Cerebellar nuclear complex (tissue), 1 donor: ENCODE data around the gene LRRC8E.
"Not testable (repeated sequence)": the region's sequence is repeated elsewhere in the genome, so short reads cannot be mapped to it uniquely, and the experiment has no call there.

ENCODE experiments used
- DNase-seq, 2 experiments: peaks; one replicate each; lab custom pipeline; 2025; lab: John Stamatoyannopoulos, UW

Gene LRRC8E

DNA sequence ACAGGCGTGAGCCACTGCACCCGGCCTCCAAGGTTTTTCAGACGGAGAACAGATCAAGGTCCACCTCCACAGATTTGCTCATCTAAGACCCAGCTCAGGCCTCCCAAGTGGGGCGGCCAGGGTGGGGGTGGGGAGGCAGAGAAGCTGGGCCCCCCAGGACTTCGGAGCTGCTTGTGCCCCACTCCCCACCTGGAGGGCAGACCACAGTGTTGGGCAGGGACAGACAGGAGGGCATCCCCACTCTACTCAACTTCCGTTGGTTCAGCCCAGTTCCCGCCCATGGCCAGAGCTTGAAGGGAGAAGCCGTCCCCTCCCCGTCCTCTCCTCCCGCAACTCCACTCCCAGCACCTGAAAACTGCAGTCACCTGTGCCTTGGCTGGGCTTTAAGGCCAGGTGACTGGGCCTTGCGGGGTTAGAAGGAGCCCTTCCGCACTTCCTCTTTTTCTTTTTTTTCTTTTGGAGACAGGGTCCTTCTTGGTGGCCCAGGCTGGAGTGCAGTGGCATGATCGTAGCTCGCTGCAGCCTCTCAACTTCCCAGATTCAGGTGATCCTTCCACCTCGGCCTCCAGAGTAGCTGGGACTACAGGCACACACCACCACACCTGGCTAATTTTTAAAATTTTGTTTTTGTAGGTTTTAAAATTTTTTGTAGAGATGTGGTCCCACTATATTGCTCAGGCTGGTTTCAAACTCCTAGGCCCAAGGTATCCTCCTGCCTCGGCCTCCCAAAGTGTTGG, 734 bp upstream of the LRRC8E start:
- DNase-seq: no peak

DNA sequence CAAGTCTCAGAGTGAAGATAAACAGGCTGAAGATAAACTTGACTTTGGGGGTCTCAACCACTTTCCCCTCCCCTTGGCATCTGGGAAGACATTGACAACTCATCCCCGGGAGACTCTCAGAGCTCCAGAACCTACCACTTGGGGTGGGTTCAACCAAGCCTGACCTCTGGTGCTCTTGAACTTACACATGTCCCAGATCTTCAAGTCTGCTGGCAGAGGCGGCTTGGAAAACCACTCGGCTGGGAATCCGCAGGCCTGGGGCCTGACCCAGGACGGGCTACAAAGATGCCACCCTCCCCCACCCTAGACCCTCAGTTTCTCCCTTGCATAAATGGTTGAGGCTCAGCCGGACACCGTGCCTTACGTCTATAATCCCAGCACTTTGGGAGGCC, 512 bp downstream of the LRRC8E start:
- DNase-seq: no peak

DNA sequence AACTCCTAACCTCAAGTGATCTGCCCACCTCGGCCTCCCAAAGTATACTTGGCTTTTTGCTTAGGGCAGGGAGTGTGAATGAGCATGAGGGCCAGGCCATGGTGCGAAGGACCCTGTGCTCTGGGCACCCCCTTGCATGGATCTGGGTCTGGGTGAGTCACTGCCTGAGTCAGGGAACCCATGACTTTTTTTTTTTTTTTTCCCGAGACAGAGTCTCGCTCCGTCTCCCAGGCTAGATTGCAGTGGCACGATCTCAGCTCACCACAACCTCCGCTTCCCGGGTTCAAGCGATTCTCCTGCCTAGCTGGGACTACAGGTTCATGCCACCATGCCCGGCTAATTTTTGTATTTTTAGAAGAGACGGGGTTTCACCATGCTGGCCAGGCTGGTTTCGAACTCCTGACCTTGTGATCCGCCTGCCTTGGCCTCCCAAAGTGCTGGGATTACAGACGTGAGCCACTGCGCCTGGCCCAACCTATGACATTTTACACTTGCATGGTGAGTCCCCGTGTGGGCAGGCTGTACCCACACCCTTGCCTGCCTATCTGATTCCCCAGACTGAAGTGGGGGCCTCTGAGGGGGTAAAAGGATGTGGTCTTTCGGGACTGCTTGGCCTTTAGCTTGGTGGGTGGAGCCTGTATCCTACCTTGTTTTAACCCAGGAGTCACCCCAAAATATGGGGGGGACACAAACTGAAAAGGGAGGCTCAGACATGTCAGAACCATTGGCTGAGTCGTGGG, 5.2 kb downstream of the LRRC8E start:
- not testable (repeated sequence) for DNase-seq

DNA sequence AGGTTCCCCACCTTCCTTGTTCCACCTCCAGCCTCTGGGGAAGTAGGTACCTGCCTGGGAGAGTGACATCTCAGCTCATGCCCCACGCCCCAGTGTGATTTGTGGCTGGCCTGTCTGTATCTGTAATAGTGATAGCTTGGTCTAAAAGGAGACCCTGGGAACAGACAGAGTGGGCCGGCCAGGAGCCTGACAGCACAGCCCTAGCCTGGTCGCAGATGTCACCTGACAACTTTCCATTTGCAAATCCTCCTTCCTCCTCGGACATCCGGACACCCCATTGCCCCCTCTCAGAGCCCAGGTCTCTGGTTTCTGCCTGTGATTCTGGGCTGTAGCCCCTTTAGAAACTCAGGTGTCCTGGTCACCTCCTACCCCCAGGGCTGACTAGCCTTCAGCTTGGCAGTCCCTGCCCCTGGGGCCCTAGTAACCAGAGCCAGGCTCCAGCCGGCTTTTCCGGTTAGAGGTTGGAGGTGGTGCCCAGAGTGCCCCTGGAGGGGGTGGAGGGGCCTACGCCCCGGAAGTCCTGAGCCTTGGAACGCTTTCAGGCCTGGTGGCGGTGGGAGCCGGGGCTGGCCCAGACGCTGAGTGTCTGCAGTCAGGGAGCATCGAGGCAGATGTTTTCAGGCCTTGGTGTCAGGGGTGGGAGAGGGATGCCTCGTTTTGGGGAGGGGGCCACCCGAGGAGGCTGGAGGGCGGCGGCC, 6.5 kb downstream of the LRRC8E start:
- DNase-seq: no peak

DNA sequence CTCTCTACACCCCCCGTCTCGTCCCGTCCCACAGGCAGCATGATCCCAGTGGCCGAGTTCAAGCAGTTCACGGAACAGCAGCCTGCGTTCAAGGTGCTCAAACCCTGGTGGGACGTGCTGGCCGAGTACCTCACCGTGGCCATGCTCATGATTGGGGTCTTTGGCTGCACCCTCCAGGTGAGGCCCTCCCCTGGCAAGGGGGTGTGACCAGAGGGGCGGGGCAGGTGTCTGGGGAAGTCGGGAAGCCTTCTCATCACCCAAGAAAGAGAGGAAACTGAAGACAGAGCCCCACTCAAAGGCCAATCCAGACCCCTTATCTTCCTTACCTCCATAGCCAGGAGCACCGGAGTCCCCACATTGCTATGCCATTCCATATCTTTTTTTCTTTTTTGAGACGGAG, 7.3 kb downstream of the LRRC8E start:
- no peak for DNase-seq

DNA sequence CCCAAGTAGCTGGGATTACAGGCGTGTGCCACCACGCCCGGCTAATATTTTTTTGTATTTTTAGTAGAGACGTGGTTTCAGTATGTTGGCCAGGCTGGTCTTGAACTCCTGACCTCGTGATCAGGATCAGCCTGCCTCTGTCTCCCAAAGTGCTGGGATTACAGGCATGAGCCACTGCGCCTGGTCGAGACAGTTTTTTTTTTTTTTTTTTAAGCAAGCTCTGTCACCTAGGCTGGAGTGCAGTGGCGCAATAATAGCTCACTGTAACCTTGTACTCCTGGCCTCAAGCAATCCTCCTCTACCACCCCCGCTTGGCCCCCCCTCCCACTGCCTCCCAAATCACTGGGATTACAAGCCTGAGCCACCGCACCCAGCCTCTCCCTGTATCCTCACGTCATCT, 9.0 kb downstream of the LRRC8E start:
- no peak for DNase-seq

DNA sequence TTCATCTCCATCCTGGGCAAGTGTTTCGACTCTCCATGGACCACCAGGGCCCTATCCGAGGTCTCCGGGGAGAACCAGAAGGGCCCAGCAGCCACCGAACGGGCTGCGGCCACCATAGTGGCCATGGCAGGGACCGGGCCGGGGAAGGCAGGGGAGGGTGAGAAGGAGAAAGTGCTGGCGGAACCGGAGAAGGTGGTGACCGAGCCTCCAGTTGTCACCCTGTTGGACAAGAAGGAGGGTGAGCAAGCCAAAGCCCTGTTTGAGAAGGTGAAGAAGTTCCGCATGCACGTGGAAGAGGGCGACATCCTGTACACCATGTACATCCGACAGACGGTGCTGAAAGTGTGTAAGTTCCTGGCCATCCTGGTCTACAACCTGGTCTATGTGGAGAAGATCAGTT, 10.7 kb downstream of the LRRC8E start:
- DNase-seq: no peak

DNA sequence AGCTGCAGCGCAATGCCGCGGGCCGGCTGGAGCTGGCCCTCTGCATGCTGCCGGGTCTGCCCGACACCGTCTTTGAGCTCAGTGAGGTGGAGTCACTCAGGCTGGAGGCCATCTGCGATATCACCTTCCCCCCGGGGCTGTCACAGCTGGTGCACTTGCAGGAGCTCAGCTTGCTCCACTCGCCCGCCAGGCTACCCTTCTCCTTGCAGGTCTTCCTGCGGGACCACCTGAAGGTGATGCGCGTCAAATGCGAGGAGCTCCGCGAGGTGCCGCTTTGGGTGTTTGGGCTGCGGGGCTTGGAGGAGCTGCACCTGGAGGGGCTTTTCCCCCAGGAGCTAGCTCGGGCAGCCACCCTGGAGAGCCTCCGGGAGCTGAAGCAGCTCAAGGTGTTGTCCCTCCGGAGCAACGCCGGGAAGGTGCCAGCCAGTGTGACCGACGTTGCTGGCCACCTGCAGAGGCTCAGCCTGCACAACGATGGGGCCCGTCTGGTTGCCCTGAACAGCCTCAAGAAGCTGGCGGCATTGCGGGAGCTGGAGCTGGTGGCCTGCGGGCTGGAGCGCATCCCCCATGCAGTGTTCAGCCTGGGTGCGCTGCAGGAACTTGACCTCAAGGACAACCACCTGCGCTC, 11.6 kb downstream of the LRRC8E start:
- DNase-seq: no peak

DNA sequence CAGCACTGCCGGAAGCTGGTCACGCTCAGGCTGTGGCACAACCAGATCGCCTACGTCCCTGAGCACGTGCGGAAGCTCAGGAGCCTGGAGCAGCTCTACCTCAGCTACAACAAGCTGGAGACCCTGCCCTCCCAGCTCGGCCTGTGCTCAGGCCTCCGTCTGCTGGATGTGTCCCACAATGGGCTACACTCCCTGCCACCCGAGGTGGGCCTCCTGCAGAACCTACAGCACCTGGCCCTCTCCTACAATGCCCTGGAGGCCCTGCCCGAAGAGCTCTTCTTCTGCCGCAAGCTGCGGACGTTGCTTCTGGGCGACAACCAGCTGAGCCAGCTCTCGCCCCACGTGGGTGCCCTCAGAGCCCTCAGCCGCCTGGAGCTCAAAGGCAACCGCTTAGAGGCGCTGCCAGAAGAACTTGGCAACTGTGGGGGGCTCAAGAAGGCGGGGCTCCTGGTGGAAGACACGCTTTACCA, 12.1 kb downstream of the LRRC8E start:
- DNase-seq: no peak

DNA sequence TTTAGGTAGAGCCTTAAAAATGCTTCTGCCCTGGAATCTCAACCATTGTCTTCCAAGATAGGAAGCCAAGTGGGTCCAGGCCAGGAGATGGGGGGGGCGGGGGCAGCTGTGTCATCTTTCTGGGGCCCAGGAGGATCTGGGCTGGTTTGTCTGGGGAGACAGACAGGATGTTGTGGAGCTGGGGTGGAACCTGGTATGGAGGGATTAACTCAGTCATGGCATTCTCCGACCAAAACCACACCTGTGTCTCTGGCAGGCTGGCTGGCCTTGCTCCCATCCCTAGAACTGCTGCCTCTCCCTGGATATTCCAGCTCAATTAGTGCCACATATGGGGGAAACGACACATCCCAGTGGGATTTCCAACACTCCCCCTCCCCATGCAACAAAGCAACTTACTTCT, 12.6 kb downstream of the LRRC8E start:
- DNase-seq: no peak

DNA sequence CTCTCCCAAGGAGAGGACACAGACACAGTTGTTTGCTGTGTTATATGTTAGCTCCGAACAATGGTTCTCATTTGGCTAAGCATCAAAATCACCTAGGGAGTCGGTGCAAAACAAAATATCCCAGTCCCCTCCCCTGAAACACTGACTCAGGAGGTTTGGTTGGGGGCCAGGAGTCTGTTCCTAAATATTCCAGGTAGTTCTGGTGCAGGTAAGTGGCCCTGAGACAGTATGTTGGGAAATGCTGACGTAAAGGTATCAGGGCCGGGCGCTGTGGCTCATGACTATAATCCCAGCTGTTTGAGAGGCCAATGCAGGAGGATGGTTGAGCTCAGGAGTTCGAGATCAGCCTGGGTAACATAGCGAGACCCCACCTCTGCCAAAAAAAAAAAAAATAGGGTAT, 13.0 kb downstream of the LRRC8E start:
- no peak for DNase-seq

DNA sequence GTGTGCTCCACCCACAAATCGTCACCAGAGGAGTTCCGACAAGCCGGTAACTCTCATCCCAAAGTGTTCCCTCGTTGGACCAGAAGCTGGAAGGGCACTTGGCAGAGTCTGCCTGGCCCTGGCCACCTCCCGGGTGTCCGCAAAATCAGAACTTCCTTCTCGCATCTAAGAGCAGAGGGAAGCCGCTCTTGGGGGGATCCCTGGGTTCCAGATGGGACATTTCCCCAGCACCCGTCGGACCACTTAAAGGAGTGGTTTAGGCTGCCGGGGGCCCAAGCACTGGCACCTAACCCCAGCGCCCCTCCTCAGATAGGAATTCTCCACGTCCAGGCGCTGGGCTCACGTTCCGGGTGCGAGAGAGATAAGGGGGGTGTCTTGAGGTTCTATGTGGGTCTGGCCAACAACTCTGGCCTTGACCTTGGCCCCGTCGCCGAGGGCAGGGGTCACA, 14.5 kb downstream of the LRRC8E start:
- no peak for DNase-seq

DNA sequence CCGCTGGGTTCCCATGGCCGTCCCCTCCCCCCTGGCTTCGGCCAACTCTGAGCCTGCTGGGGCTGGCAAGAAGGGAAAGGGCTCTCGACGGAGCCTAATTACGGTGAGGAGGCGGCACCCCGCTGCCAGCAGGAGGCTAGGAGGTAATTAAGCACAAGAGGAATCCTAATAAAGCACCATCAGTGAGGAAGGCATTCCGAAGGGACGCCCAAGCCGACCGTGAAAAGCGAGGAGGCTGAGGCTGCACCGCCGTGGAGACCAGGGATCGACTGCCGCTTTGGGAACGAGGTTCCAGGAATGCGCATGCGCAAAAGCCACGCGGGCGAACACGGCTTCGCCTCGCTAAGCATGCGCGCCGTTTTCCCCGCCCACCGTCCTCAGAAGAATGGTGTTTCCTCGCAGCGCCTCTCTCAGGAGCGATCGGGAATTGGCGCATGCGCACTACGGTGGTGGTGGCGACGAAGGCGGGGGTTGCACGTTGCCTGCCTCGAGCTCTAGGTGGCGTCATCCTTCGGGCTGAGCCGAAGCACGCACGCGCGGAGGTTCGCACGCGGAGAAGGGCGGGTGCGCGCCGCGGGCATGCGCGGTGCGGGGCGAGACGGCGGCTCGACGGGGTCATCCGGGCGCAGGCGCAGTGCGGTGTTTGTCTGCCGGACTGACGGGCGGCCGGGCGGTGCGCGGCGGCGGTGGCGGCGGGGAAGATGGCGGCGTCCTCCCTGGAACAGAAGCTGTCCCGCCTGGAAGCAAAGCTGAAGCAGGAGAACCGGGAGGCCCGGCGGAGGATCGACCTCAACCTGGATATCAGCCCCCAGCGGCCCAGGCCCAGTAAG, 15.1 kb downstream of the LRRC8E start, which contains the start of gene MAP2K7:
Gene MAP2K7 (plus strand): TSS at position 634 of the 830 bp plus-strand sequence. CDS start 68 bp downstream, at position 702.
- peak; percentile 87 to 94 for DNase-seq

DNA sequence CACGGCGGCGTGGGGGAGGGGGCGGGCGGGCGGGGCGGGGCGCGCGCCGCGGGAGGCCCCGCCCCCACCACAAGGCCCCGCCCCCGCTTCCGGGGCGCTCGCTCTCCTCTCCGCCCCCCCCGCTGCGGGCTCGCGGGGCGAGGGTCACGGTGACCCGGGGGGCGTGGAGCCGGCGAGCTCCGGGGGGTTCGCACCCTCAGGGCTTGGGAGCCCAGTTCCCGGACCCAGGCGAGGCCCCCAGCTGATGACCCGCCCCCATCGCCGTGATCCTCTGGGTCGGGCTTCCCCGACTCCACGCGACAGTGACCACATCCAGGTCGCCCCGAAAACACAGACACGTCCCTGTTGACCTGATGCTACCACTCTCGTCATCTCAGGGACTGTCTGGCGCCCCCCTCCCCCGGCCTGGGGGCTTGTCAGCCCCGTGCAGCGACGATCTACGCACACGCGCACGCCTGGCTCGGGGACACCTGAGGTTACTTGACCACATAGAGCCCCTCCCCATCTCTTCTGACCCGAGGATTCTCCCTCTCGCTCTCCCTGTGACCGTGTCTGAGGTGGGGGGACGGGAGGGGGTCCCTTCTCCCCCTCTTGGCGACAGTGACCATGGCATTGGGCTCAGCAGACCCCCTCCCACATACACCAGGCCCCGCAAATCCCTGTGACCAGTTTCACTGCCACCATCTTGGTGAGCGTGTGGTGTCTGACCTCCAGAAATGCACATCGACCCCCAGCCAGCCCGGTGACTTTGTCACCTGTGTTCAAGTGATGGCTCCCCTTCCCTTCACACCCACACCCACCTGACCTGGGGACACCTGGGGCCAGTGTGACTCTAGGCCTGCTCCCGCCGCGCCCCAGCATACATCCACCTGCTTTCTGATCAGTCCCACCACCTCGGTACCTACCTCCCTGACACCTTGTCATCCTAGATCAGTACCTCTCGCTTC, 16.0 kb downstream of the LRRC8E start:
- no peak for DNase-seq

DNA sequence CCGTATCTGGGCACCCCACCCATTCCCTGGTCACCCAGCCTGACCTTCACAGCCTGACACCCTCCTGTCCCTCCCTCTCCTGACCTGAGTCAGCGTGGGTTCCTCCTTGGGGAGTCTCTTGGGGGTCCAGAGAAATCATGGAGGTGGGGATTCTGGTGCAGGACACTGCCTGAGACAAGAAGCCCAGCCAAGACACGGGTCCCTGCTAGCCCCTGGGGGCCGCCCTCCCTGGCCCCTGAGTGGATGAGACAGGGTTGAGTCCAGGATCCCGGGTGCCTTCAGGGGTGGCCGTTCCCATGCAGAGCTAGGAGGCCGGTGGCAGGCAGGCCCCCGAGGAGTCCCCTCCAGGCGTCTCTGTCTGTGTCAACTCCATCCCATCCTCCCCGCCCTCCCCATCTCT, 17.0 kb downstream of the LRRC8E start:
- DNase-seq: no peak

DNA sequence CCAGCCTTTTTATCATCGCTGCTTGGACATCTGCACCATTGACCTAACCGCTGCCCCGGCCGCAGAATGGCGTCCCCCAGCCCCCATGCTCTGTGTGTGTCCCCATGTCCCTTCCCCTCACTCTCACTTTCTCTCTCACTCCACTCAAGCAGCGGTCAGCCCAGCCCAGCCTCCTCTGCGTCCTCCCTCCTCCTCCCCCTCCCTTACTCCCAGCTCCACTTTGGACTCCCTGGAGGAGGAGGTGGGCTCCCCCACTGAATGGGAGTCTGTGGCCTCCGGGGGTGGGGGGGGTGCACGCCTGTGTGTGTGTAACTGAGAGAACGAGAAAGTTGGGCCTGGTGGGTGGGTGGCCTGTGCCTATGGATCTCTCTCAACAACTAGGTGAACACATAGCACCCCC, 17.5 kb downstream of the LRRC8E start:
- no peak for DNase-seq

DNA sequence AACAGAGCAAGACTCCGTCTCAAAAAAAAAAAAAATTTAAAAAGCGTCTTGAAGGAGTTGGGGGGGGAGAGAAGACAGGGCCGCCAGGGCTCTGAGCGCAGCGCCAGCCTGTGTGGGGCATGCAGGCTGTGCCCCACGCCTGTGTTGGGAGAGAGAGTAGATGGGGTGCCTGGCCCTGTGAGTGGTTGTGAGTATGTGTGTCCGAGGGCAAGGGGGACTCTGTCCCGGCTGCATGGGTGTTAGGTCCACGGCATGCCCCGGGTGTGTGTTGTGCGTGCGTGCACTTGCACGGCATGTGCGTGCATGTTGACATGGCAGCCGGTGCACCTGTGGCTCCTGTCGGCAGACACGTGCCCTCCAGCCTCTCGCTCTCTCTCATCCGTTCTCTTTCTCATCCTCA, 18.8 kb downstream of the LRRC8E start:
- no peak for DNase-seq

DNA sequence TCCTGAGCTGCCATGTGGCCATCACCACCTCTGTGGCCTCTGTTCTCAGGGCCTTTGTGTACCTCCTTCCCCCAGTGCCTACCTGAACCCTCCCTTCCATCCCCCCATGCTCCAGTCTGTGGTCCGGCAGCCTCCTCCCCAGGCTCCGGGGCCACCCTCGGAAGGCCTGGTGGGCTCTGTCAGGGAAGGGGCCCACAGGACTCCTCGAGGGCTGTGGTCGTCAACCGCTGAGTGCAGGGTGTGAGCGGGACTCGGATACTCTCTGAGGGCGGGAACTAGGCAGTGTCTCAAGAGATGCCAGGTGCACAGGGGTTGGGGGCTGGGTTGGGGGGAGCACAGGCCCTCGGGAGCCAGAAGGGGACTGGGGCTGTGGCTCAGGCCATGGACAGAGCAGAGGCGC, 19.2 kb downstream of the LRRC8E start:
- no peak for DNase-seq

DNA sequence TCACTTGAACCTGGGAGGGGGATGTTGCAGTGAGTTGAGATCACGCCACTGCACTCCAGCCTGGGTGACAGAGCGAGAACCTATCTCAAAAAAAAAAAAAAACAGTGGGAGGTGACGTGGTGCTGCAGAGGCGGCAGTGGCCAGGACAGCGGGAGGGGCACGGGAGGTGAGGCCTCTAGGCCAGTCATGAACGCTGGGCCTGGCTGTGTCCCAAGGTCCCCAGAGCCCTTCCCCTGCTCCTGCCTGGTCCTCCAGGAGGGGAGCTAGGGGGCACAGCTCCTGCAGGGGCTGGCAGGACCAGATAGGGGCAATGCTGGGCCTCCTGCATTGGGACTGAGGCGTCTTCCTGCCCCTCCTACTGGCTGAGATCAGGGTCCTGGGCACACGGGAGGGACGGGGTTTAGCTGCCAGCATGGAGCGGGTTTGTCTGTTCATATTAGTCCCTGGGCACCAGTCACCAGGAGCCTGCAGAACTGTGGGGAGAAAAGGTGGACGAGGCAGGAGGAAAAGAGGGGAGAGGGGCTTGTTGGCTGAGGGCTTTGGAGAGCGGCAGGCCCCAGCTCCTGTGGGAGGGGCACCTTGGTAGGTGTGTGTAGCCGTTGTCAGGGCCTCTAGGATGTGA, 19.9 kb downstream of the LRRC8E start:
- DNase-seq: no peak
